ENCODE results near the gene EEA1.
"Not testable (repeated sequence)": the region's sequence is repeated elsewhere in the genome, so short reads cannot be mapped to it uniquely, and the experiment has no call there.

The EEA1 gene

GRCh38 chr12:92802906-92803305 lies 126.2 kb downstream of the EEA1 start:
- DNase-seq: no peak

GRCh38 chr12:92796650-92797049 lies 132.4 kb downstream of the EEA1 start:
- no peak for DNase-seq

- no peak for DNase-seq
Observed at GRCh38 chr12:92794814-92795213, 134.3 kb downstream of the EEA1 start.

GRCh38 chr12:92794356-92794755 lies 134.7 kb downstream of the EEA1 start:
- not testable (repeated sequence) for DNase-seq

GRCh38 chr12:92786045-92786444 lies 143.1 kb downstream of the EEA1 start:
- DNase-seq: no peak

- no peak for DNase-seq
Observed at GRCh38 chr12:92785563-92785950, 143.5 kb downstream of the EEA1 start.

GRCh38 chr12:92784797-92785562 lies 144.1 kb downstream of the EEA1 start:
- peak; percentile 17 for DNase-seq

GRCh38 chr12:92784356-92784755 lies 144.7 kb downstream of the EEA1 start:
- DNase-seq: no peak

GRCh38 chr12:92779902-92780301 lies 149.2 kb downstream of the EEA1 start:
- no peak for DNase-seq

GRCh38 chr12:92778525-92778924 lies 150.6 kb downstream of the EEA1 start:
- DNase-seq: no peak

GRCh38 chr12:92775416-92775815 lies 153.7 kb downstream of the EEA1 start:
- DNase-seq: no peak

- no peak for DNase-seq
Observed at GRCh38 chr12:92771001-92771400, 158.1 kb downstream of the EEA1 start.

GRCh38 chr12:92769124-92769901 lies 159.8 kb downstream of the EEA1 start:
- no peak for DNase-seq

GRCh38 chr12:92765871-92766270 lies 163.2 kb downstream of the EEA1 start:
- DNase-seq: no peak

- DNase-seq: no peak
Observed at GRCh38 chr12:92764831-92765230, 164.3 kb downstream of the EEA1 start.

GRCh38 chr12:92762773-92763172 lies 166.3 kb downstream of the EEA1 start:
- no peak for DNase-seq

- no peak for DNase-seq
Observed at GRCh38 chr12:92759634-92760268, 169.3 kb downstream of the EEA1 start.

GRCh38 chr12:92757597-92758121 lies 171.4 kb downstream of the EEA1 start:
- DNase-seq: no peak

GRCh38 chr12:92756898-92757596 lies 172.0 kb downstream of the EEA1 start:
- DNase-seq: no peak

- no peak for DNase-seq
Observed at GRCh38 chr12:92753976-92754885, 174.9 kb downstream of the EEA1 start.

GRCh38 chr12:92749691-92750090 lies 179.4 kb downstream of the EEA1 start:
- not testable (repeated sequence) for DNase-seq

Measured in right kidney (tissue), 1 donor.